NT2/D1 (cell line): Measurements from ENCODE around the gene IRF2.

ENCODE experiments used
- SUZ12 ChIP-seq: IDR thresholded peaks from 2 replicates; pipeline ENCODE4 v1.6.1; 2011; ENCODE audit not compliant: insufficient read length, insufficient read depth; ENCODE audit errors: extremely low read depth
- YY1 ChIP-seq: IDR thresholded peaks from 2 replicates; pipeline ENCODE4 v1.6.1; 2011; ENCODE audit not compliant: insufficient read length, insufficient read depth
- ZNF274 ChIP-seq: IDR thresholded peaks from 2 replicates; pipeline ENCODE4 v1.6.1; 2011; ENCODE audit warnings: mild to moderate bottlenecking, low read depth, low read length

GRCh38 chr4:184434021-184434420 lies 40.3 kb downstream of the IRF2 start:
- TF ChIP-seq YY1 (no peak), SUZ12 (no peak), ZNF274 (no peak)
